HG02642 (cell line): Measurements from ENCODE around the gene DIRAS2.

Experiments
- ATAC-seq: cut with Tn5 transposase; IDR thresholded peaks from one replicate; pipeline ENCODE4 v1.9.1; 2021; ENCODE audit warnings: mild to moderate bottlenecking; ENCODE audit not compliant: unreplicated experiment, poor library complexity

The DIRAS2 gene

DNA sequence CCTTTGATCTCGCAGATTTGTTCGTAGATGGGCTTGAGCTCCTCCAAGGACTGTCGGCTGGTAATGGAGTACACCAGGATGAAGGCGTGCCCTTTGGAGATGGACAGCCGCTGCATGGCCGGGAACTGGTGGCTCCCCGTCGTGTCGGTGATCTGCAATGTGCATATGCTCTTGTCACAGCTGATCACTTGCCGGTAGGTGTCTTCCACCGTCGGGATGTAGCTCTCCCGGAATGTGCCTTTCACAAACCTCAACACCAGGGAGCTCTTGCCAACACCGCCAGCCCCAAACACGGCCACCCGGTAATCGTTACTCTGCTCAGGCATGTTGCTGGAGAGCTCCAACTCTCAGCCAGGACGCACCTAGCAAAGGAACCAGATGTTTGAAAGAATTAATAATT is 29.1 kb downstream of the DIRAS2 start:
- no peak for ATAC-seq

DNA sequence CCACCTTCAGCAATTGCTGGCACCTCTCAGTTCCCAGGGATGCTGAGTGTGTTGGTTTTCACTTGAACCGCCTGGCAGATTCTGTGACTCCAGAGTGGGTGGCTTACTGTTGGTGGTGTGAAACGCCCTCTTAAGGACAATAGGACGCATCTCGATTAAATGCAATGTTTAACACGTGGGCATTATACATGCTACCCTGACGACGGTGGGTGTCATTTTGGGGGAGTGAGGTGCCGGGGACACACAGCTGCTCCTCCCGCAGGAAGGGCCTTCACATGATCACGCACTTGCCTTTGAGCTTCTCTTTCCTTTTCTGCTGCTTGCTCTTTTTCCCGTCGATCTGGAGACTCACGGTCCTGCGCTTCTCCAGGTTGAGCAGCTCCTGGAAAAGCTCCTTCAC is 29.7 kb downstream of the DIRAS2 start:
- no peak for ATAC-seq

DNA sequence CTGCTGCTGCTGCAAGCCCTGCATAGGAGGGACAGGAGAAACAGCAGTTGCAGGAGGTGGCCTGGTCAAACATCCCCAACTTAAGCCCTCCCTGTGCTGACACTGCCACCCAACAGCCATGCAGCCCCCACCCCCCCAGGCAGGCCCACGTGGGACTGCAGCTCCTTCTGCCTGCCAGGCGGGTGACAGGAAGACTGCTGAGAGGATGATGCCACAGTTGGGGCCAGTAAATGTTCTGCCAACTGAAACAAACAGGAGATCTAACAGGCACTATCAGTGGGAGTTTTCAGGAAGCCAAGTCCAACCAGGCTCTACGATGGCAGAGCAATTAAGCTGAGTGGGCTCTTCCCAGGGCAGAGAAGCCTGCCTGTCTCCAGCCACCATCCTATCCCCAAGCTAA is 31.1 kb downstream of the DIRAS2 start:
- no peak for ATAC-seq

DNA sequence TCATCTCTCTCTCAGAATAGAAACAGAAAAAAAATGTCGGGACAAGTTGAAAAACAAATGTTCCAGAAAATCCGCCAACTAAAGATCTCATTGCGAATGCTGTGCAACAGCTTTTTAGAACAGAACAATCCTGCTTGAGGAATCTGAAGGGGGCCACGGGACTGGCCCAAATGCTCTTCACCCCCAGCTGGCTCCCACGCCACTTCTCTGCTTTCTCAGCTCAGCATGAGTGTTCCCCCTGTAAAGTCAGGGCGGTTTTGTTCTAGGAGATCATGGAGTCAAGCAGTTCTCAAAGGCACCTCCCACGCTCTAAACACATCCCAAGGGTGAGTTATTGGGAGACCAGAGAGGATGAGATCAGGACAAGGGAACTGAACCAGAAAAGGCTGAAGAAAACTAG is 31.5 kb downstream of the DIRAS2 start:
- no peak for ATAC-seq

DNA sequence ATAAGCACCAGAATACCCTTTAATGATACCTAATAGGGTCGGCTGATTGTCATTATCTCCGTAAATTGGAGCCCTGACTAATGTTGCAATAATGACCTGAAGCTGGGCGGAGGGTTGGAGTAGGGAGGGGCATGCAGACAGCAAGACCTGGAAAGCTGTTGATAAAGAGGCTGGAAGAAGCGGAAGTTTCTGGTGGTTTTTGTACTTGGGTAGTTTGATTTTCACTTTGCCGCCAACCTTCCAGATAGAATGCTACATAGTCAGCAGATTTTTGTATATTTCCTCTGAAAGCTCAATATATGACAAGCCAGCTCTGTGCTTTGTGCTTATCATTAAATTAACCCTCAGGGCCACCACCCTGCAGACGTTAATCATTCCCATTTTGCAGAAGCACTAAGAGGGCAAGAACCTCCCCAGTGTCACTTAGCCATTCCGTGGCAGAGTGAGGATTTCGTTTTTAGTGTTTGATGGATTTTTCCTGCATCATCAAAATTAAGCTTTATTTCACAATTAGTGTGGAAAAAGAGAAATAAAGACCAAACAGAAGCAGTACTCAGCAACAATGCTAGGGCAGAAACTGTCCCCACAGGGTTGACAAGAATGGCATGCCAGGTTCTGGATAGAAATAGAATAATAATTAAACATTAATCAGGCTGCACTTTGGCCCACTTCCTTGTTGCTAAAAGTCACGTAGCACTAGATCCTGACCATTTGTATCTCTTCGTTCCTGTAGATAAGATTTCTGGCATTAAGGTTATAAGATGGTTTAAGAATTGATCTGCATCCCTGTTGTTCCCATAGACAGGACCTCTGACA is 34.7 kb downstream of the DIRAS2 start:
- no peak for ATAC-seq

DNA sequence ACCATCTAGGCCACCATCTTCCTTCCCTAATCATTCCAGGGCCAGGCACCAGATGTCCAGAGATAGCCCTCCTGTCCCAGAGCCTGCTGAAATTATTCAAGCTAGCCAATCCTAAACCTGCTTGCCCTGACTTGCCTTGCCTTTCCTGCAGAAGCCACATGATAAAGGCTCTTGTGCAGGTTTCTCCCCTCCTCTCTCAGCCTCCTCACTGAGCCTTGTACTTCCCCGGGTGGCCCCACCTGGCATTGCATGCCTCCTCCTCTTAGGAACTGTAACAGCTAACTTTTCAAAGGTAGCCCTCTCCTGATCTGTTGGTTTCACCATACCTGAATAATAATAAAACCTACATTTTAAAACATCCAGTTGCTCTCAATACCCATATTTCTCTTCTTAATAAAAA is 42.6 kb downstream of the DIRAS2 start:
- no peak for ATAC-seq

DNA sequence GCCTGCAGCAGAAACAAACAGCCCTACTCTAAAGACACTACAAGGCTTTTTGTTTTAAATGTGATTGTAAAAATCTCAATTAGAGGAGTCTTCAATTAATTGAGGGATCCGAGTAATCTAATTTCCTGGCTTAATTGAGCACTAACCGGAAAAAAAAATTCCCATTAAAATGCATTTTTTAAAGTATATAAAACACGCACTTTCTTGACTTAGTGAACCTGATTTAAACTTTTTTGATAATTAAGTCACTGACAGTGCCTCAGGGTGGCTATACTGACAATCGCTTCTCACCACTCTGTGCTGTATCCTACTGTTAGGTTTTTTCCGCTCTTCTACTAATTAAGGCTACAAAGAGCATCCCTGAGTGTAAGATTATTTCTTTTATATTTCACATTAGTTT is 44.4 kb downstream of the DIRAS2 start:
- no peak for ATAC-seq

DNA sequence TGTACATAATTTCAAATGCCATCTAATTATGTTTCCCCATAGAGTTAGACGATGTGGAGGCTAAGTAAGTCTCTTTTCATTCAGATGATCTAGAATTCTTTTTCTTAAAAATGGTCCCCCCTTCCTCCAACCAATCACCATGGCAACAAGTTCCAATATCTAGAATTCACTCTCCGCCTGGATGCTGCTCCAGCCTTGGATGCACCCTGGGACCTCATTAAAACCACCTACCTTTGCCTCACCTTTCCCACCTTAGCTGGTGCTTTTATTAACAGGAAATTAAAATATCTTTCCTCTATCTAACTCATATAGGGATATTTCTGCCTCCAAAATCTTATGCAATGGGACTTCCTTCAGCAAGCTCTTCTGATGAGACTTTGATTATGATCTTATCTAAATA is 49.0 kb downstream of the DIRAS2 start:
- no peak for ATAC-seq

DNA sequence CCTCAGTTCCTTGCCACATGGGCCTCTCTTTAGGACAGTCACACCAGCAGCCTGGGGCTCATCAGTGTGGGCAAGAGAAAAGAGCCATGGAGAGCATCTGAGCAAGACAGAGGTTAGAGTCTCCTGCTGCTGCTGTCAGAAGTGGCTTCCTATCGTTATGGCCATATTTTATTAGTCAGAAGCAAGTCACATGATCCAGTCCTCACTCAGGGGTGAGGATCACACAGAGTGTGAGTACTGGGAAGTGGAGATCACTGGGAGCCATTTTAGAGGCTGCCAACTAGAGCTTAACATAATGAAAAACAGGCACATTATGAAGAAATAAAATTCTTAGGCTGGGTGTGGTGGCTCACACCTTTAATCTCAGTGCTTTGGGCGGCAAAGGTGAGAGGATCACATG is 62.0 kb downstream of the DIRAS2 start:
- no peak for ATAC-seq

DNA sequence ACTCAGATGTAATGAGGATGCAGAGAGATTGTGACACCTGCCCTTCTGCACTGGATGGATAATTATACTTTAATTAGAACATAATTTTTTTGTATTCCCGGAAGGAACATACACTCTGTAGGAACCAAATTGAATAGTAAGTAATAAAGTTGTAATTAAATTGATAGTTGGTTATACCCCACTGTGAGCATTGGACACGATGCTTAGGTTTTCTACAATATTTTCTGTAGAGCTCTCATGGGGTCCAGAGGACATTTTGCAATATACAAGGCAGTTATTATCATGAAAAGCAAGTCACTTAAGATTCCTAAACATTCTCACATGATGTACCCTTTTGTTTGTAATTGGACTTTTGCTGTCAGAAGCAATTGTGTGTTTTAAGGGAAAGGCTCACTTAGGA is 63.4 kb downstream of the DIRAS2 start:
- ATAC-seq: no peak

DNA sequence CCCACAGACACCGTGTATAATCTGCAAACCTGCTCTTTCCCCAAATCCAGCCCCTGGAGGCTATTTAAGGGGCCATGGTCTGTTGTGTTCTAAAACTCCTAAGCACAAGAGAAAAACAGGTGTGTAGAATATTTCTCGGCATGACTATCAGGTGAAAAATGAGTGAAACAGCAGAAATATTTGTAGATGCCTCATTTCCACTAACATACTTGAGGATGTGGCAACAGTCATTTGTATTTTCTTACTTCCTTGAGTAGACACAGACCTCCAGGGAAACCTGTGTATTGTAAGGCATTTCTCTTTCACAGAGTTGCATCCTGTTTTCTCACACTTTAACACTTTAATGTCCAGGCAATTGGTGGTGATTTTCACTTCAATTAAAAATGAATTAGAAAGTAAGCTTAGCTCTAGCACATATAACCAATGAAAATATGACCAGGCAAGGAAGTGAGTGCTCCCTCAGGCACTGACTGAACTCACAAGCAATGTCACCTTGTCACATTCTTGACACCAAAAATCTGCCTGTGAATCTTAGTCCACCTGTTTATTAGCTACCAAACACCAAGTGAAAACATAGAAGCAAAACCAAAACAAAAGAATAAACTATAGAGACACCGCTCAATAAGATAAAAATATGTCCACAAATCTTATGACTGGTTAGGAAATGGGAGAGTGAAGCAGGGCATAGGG is 64.4 kb downstream of the DIRAS2 start:
- no peak for ATAC-seq

DNA sequence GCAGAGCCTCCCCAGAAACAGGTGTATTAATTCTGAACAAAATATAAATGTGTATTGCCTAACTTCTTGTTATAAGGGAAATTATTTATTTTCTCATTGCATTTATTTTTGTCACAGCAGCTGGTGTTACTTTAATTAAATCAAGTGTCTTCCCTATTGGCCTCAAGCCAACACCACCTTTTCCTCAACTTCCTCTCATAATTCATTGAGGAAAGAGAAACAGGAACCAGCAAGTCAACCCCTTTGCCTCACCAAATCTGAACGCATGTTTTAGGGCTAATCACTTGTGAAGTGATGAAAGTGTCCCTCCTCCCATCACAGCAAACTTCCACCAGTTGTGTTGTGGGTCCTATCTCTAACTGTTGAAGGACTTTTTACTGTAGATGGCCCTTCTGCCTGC is 73.1 kb downstream of the DIRAS2 start:
- no peak for ATAC-seq

DNA sequence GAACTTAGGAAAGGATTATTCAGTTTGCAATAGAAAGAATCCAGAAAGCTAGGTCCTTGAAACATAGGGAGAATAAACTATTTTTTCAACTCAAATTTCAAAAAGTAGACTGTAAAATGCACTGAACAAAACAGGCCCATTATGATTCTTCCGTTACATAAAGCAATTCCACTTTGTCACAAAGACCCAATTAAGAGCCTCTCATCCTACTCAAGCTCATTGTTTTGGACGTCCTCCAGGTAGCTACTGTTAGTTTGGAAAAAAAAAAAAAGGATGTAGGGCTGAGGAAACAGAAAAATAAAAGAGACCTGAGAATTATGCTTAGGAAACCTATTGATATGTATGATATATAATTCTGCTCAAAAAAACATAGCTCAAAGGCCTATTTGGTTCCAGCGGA is 74.0 kb downstream of the DIRAS2 start:
- ATAC-seq: no peak

DNA sequence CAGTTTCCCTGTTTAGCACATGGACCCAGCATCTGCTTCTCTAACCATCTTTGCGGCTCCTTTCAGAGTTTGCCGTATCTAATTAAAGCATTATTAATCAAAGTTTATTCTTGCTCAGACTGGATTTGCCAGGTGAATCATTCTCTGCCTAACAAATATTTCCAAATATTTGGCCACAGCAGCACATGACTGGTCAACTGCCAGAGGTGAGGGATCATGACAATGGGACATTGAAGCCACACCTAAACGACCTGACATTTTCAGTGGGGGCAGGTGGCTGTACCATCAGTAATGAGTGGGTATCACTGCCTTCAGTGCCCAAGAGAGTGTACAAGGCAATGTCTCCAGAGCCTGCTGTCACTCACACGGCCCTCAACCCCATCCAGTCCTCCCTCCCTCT is 80.4 kb downstream of the DIRAS2 start:
- ATAC-seq: no peak
